Measurements from ENCODE around the gene NLGN1. TPM values are rescaled to one million over a fixed set of nuclear protein-coding genes. Genes with fewer than 3 reads are reported as not detected.
A peak's percentile ranks its signal among the peaks of the same experiment; 100 is the strongest.

The NLGN1 gene
- total and polyA plus RNA-seq, 9 of the 15 experiments (the other 6 are each of a cell fraction or from before 2014, with no cell fraction given), result under 0.01 to 0.01 TPM; not detected in 7

DNA sequence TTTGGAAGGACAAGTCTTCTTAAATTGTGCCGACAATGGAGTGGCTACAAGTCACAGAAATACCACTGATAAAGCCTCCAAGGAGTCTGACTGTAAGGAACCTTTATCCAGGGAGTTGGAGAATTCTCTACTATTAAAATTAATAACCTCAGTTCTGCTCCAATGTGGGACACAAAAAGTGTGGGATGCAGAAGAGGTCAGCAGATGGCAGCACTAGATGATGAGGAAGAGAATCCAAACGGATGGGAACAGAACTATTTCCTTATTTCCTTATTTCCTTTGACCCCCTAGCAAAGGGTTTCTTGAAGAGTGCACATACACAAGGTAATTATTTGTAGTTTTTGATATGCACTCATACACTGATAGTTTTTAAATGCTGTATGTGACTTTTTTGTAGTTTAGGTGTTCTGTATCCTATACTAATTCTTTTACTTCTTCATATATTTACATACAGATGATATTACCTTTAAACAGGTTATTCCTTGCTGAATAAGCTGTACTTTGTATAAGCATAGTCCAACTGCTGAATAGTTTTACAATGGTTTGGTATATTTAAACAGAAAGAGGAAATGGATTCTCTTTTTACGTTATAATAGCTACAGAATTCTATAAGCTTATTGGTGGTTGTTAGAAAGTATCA is 25.6 kb upstream of the NLGN1 start:
- Histone ChIP-seq H3K36me3 (ENCODE audit: control insufficient read depth, insufficient read depth, low read length) (no peaks in the 10 kb centered on the region), H4K20me1 (replicated peaks; ENCODE audit: control insufficient read depth, insufficient read depth, low read length) (no peaks in the 10 kb centered on the region), H3K9ac (ENCODE audit: insufficient read depth in 1 of 2, low read depth in 2 of 2, low read length in 2 of 2) (no peak overlapping the region), H3K27me3 (ENCODE audit: control insufficient read depth in 2 of 2, insufficient read depth in 2 of 2, low read length in 2 of 2) (no peaks in the 10 kb centered on the region), H3K4me2 (ENCODE audit: insufficient read depth, low read length) (no peak overlapping the region), H3K27ac (ENCODE audit: extremely low read depth, low read depth, low read length) (no peak overlapping the region), H3K9me3 (replicated peaks; ENCODE audit: control insufficient read depth, insufficient read depth, low read depth, low read length) (no peaks in the 10 kb centered on the region), H3K4me1 (replicated peaks in 1 of 2; ENCODE audit: control insufficient read depth in 2 of 2, insufficient read depth in 2 of 2, low read length in 2 of 2) (no peaks in the 10 kb centered on the region), H3K79me2 (ENCODE audit: control insufficient read depth, insufficient read depth, low read length) (no peaks in the 10 kb centered on the region), H3K4me3 (no peak overlapping the region), H3K9me1 (ENCODE audit: control insufficient read depth, insufficient read depth, low read length) (no peaks in the 10 kb centered on the region), H2AFZ (ENCODE audit: low read depth, low read length) (no peak overlapping the region)
- intact Hi-C loops (cut with micrococcal nuclease), result no loop called here
- FAIRE-seq, result no peak
- TF ChIP-seq LCOR (CRISPR knock-in tag; IDR thresholded peaks at IDR 0.05) (no peak), SP1 (CRISPR knock-in tag; IDR thresholded peaks at IDR 0.05) (no peak), PHB2 (IDR thresholded peaks at IDR 0.05; ENCODE audit: low read depth) (no peak), RAD21 (CRISPR knock-in tag; conservative IDR thresholded peaks at IDR 0.05 in 1 of 2, IDR thresholded peaks at IDR 0.05 in 1 of 2) (peak; percentile 23 to 48; a peak in 3 of 4 replicates), COPS2 (conservative IDR thresholded peaks at IDR 0.05) (no peak), NFATC3 (IDR thresholded peaks at IDR 0.05) (no peak), ZNF780A (CRISPR knock-in tag; IDR thresholded peaks at IDR 0.05) (no peak)
- TF ChIP-seq, protein P1, sequence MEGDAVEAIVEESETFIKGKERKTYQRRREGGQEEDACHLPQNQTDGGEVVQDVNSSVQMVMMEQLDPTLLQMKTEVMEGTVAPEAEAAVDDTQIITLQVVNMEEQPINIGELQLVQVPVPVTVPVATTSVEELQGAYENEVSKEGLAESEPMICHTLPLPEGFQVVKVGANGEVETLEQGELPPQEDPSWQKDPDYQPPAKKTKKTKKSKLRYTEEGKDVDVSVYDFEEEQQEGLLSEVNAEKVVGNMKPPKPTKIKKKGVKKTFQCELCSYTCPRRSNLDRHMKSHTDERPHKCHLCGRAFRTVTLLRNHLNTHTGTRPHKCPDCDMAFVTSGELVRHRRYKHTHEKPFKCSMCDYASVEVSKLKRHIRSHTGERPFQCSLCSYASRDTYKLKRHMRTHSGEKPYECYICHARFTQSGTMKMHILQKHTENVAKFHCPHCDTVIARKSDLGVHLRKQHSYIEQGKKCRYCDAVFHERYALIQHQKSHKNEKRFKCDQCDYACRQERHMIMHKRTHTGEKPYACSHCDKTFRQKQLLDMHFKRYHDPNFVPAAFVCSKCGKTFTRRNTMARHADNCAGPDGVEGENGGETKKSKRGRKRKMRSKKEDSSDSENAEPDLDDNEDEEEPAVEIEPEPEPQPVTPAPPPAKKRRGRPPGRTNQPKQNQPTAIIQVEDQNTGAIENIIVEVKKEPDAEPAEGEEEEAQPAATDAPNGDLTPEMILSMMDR (IDR thresholded peaks at IDR 0.05 in 2 of 3, conservative IDR thresholded peaks at IDR 0.05 in 1 of 3; ENCODE audit: insufficient read depth in 2 of 3, low read depth in 1 of 3, low read length in 3 of 3), result peak in 2 of 3 experiments; percentile 28 to 31; a peak in 2 of 6 replicates
- POLR2A ChIA-PET, result no interaction called here
- BruUV-seq (replicated peaks), result no TSS peak
- CTCF ChIA-PET (ENCODE audit: low intra/inter-chr PET ratio), result no interaction called here
- in situ Hi-C loops (cut with MboI), result no loop called here
- ATAC-seq, result no peak
- peak in 1 of 4 experiments; percentile 15 for DNase-seq (ENCODE audit: extremely low read depth in 1 of 4, low spot score in 3 of 4)
- 0% methylated on average over 3 of the region's 3 CpGs for WGBS (ENCODE audit: insufficient coverage, low coverage, missing lambda C conversion rate)
